22Rv1 (cell line): ENCODE results near the gene VEZT.
"Not testable (repeated sequence)": the region's sequence is repeated elsewhere in the genome, so short reads cannot be mapped to it uniquely, and the experiment has no call there.

Experiments used
- H3K27ac ChIP-seq: fragments of 450-650 bp; 2 replicates; pipeline ENCODE4 v1.5.1; 2017
- ZFX ChIP-seq: fragments of 450-650 bp; IDR thresholded peaks from 2 replicates; pipeline ENCODE4 v1.6.1; 2017; ENCODE audit warnings: antibody characterized with exemption, borderline replicate concordance
- TF ChIP-seq, protein P1 (sequence below): fragments of 450-650 bp; IDR thresholded peaks from 2 replicates; pipeline ENCODE4 v1.5.1; 2017; ENCODE audit warnings: mild to moderate bottlenecking

VEZT gene

DNA sequence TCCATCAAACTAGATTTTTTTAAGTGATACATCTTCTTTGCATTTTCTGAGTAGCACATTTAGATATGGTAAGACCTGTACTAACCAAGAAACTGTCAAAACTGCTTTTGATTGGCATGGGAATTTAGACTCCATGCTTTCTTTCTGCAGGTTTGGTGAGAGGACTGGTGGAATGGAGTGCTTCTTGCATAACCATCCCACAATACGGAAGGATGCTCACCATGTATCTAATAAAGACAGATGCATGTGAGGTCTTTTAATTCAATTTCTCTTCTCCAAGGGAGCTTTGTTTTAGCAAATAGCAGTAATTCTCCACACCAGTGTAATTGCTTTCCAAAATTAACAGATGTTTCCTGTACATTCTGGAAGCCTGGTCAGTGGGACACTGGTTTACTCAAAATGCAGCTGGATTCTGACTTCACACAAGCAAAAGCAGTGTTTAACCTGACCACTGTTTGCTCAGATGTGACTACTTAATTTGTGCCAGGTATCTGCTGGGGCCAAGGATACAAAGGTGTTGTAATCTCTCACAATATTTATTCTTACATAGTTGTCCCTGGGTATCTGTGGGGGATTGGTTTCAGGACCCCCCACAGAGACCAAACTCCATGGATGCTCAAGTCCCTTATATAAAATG is 26.4 kb upstream of the VEZT start:
- TF ChIP-seq, protein P1, sequence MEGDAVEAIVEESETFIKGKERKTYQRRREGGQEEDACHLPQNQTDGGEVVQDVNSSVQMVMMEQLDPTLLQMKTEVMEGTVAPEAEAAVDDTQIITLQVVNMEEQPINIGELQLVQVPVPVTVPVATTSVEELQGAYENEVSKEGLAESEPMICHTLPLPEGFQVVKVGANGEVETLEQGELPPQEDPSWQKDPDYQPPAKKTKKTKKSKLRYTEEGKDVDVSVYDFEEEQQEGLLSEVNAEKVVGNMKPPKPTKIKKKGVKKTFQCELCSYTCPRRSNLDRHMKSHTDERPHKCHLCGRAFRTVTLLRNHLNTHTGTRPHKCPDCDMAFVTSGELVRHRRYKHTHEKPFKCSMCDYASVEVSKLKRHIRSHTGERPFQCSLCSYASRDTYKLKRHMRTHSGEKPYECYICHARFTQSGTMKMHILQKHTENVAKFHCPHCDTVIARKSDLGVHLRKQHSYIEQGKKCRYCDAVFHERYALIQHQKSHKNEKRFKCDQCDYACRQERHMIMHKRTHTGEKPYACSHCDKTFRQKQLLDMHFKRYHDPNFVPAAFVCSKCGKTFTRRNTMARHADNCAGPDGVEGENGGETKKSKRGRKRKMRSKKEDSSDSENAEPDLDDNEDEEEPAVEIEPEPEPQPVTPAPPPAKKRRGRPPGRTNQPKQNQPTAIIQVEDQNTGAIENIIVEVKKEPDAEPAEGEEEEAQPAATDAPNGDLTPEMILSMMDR, result no peak
- no peak for TF ChIP-seq ZFX
- H3K27ac ChIP-seq, result no peak overlapping the region

DNA sequence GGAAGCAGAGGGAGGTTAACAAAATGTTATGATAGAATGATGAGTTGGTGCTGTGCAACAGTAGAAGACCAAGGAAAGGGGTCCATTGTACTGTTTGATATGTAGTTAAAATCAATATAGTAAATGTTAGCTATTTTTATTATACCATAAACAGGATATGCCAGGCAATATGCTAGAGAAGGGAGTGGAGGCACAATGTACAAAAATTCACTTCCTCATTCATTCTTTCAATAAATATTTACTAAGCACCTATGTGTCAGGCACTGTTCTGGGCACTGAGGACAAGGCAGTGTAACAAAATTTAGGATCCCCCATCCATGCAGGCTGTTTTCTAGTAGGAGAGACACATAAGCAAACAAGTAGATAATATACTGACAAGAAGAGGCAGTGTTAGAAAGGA is 25.3 kb upstream of the VEZT start:
- H3K27ac ChIP-seq, result no peak overlapping the region
- TF ChIP-seq, protein P1, result no peak
- TF ChIP-seq ZFX, result no peak

DNA sequence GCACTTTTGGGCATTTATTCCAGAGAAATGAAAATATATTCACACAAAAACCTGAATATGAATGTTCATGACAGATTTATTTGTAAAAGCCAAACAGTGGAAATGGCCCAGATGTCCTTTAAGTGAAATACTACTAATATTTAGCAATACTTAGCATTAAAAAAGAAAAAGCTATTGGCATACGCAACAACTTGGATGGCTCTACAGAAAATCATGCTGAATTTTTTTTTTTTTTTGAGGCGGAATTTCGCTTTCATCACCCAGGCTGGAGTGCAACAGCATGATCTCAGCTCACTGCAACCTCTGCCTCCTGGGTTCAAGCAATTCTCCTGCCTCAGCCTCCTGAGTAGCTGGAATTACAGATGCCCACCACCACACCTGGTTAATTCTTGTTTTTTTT is 24.5 kb upstream of the VEZT start:
- TF ChIP-seq, protein P1, result no peak
- no peak for TF ChIP-seq ZFX
- H3K27ac ChIP-seq, result no peak overlapping the region

DNA sequence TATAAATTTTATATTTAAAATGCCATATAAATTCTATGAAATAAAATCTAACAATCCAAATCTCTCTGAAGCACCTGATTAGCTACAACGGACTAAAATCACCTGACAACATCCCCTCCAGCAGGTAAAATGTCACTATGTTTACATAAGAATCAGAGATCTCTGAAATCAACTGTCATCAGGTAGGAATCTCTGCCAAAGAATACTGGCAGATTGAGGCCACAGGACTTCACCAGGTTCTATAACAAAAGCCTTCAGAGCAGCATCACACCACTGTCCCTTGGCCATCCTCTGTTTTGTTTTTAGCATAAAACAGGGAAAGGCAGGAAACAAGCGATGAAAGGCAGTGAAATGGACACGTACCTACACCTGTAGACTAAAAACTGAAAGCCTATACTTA is 22.5 kb upstream of the VEZT start:
- no peak for TF ChIP-seq ZFX
- TF ChIP-seq, protein P1, result no peak
- no peak overlapping the region for H3K27ac ChIP-seq

DNA sequence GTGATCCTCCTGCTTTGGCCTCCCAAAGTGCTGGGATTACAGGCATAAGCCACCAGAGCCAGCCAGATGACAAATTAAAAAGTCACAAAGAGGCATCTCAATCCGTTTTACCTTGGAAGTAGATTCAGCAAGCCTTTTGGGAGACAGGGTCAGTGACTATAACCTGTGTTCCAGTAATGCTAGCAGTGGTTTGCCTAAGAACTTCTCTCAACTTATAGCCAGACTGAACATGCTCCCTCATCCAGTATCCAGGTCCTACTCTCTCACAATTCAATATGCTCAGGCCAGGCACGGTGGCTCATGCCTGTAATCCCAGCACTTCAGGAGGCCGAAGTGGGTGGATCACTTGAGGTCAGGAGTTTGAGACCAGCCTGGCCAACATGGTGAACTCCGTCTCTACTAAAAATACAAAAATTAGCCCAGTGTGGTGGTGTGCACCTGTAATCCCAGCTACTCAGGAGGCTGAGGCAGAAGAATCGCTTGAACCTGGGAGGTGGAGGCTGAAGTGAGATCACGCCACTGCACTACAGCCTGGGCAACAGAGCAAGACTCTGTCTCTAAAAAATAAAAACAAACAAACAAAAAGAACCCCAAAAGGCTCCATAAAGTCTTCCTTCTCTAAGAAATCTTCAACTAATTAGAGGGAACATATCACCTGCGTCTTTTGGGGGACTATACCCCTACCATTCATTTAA is 20.6 kb upstream of the VEZT start:
- not testable (repeated sequence) for H3K27ac ChIP-seq

DNA sequence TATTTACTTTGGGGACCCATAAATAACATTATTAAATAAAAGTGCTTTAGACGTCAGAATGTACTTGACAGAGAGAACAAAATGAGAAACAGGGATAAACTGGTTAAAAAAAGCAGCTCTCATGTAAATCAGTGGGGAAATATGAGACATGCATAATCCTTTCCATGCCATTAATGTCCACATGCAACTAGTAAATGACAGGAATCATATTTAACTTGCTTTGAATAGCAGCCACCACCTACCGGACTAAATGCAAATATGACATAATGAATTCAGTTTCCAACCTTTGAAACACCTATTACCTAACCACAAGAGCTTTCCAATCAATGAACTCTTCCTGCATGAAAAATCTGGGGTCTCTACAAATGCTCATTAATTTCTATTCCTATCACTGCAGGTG is 20.0 kb upstream of the VEZT start:
- no peak overlapping the region for H3K27ac ChIP-seq
- TF ChIP-seq, protein P1, result no peak
- no peak for TF ChIP-seq ZFX

DNA sequence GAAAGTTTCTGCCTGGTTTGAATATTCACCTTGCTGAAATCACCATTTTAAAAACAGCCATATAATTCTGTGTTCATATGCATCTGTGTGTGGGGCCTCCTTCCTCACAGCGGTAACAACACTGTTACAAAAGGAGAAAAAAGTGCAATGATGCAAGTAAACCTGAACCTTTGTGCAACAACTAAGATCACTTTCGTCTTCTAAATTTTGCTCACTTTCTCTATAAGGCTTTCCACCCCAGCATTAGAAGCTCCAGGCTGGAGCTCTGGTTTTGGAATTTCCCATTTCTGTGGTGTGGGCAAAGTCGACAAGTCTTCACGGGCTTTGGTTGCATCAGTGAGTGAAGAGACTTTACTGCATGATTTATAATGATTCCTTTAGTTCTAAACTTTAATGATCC is 18.7 kb upstream of the VEZT start:
- no peak for TF ChIP-seq ZFX
- TF ChIP-seq, protein P1, result no peak
- H3K27ac ChIP-seq, result no peak overlapping the region
